ENCODE data around the gene UTP15. TPM values are rescaled to one million over a fixed set of nuclear protein-coding genes. Genes with fewer than 3 reads are reported as not detected.

Gene UTP15
- total RNA-seq, 4 donors from 2014 or later, result 24.9 to 51.0 (median 33.3) TPM

DNA sequence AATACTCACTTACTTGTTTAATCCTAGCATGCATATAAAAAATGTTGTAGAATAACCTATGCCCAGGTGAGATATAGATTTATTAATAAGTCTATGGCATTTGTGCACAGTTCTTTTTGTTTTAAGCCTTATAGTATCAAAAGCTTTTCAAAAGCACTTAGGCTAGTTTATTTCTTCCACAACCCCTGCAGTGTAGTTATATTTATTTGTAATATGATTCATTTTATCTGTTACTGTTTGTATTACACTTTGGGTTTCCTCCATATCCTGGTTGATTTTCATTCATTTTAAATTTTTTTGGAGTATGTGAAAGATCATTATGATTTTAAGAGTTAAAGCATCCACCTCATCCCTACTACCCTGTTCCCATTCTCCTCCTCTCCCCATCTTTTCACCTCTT, 41.7 kb downstream of the UTP15 start:
- TF ChIP-seq CTCF (IDR thresholded peaks at IDR 0.05), result no peak
- DNase-seq (ENCODE audit: low spot score) (no peak), ATAC-seq (ENCODE audit: low FRiP score) (no peak)

DNA sequence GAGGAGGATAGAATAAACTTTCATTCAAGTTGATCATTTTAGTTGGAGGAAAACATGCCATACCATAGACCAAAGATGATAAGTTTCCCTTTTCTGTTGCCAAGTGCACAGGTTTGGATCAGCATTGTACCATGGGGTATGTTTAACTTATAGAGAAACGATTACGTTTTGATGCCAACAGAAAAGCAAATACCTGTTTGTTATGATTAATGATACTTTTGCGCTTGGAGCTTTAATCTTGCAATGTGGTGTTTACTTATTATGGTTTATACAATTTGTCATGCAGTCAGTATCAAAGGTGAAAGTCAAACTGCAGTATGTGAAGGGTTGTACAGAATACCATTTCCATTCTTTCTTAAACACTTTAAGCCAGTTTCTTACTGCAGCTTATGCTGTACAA, 47.3 kb downstream of the UTP15 start:
- DNase-seq (ENCODE audit: low spot score) (no peak), ATAC-seq (ENCODE audit: low FRiP score) (no peak)
- no peak for TF ChIP-seq CTCF (IDR thresholded peaks at IDR 0.05)

GRCh38 chr5:73615085-73615484, 49.5 kb downstream of the UTP15 start:
- TF ChIP-seq CTCF (IDR thresholded peaks at IDR 0.05), result no peak
- ATAC-seq (ENCODE audit: low FRiP score), result no peak
- DNase-seq (ENCODE audit: low spot score), result no peak

- ATAC-seq (ENCODE audit: low FRiP score) (no peak), DNase-seq (ENCODE audit: low spot score) (no peak)
- TF ChIP-seq CTCF (IDR thresholded peaks at IDR 0.05), result no peak
Observed at GRCh38 chr5:73615947-73616346, 50.4 kb downstream of the UTP15 start.

- no peak for TF ChIP-seq CTCF (IDR thresholded peaks at IDR 0.05)
- ATAC-seq (ENCODE audit: low FRiP score), result no peak
- no peak for DNase-seq (ENCODE audit: low spot score)
Observed at GRCh38 chr5:73617510-73618279, 52.2 kb downstream of the UTP15 start.

- TF ChIP-seq CTCF (IDR thresholded peaks at IDR 0.05), result no peak
- DNase-seq (ENCODE audit: low spot score), result no peak
- no peak for ATAC-seq (ENCODE audit: low FRiP score)
Observed at GRCh38 chr5:73619606-73620333, 54.2 kb downstream of the UTP15 start.

DNA sequence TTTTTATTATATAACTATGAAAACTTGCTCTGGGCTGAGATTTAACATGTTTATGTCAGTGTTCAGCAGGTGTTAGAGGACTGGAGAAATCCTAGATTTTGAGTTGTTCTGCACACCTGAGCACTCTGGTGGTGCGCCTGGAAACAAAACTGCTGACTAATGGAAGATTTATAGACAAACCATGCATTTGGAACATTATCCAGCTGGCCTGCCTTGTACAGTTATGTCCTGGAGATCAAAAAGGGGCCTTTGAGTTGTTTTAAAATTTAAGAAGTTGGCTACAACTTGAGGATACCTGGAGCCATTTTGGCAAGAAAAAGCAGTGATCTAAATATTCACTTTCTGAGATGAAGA, 54.8 kb downstream of the UTP15 start:
- TF ChIP-seq CTCF (IDR thresholded peaks at IDR 0.05), result no peak
- DNase-seq (ENCODE audit: low spot score) (no peak), ATAC-seq (ENCODE audit: low FRiP score) (no peak)

All from omental fat pad (tissue), 4 donors.